Activated effector memory CD4-positive, alpha-beta T cell treated with anti-CD3 and anti-CD28 coated beads, Interleukin-2, amount 50 U/mL, for 16 hours (primary cell): ENCODE data around the gene CIDEA.

Experiments used
- DNase-seq: peaks from one replicate; pipeline ENCODE4 v3.0.0-alpha.2; 2020

Gene CIDEA

DNA sequence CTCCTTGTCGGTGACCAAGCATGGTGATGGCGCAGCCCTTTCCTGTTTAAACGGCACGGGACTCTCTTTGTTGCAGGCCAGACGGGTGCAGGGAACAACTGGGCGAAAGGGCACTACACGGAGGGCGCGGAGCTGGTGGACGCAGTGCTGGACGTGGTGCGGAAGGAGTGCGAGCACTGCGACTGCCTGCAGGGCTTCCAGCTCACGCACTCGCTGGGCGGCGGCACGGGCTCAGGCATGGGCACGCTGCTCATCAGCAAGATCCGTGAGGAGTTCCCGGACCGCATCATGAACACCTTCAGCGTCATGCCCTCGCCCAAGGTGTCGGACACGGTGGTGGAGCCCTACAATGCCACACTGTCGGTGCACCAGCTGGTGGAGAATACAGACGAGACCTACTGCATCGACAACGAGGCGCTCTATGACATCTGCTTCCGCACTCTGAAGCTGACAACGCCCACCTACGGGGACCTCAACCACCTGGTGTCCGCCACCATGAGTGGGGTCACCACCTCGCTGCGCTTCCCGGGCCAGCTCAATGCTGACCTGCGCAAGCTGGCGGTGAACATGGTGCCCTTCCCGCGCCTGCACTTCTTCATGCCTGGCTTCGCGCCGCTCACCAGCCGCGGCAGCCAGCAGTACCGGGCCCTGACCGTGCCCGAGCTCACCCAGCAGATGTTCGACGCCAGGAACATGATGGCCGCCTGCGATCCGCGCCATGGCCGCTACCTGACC lies 71.0 kb downstream of the CIDEA start:
- DNase-seq, result no peak

DNA sequence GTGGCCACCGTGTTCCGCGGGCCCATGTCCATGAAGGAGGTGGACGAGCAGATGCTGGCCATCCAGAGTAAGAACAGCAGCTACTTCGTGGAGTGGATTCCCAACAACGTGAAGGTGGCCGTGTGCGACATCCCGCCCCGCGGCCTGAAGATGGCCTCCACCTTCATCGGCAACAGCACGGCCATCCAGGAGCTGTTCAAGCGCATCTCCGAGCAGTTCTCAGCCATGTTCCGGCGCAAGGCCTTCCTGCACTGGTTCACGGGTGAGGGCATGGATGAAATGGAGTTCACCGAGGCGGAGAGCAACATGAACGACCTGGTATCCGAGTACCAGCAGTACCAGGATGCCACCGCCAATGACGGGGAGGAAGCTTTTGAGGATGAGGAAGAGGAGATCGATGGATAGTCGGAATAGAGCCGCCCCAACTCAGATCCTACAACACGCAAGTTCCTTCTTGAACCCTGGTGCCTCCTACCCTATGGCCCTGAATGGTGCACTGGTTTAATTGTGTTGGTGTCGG lies 71.6 kb downstream of the CIDEA start:
- no peak for DNase-seq

DNA sequence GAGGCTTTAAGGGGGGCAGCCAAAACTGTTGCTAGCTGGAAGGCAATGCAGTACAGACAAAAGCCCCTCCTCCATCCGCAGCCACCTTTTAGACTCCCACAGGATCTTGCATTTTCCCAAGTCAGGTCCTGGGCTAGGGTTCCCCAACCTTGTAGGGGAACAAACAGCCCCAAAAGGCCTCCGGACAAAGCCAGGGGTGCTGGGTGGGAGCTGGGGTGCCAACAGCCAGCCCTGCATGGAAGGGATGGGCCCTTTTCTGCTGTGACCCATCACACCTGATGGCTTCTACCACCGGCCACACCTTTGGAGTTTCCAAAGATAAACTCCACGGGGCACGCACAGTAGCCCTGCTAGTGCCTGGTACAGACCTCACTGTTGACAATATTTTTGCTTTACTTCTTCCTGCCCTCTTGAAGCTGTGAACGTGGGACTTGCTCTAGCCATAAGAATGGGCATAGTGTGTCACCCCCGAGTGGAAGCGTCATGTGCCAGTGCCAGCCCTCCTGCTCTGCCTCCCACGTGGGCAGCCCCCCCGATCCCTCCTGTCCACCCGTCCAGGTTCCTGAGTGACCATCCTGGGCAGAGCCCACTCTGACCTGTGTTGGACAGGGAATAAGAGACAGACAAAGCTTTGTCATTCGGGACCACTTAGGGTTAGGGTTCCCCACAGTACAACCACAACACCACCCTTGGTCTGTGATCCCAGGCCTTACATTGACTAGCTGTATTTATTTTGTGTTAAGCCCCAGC lies 72.7 kb downstream of the CIDEA start:
- no peak for DNase-seq
